ENCODE data around the gene MAFG.

Gene MAFG

DNA sequence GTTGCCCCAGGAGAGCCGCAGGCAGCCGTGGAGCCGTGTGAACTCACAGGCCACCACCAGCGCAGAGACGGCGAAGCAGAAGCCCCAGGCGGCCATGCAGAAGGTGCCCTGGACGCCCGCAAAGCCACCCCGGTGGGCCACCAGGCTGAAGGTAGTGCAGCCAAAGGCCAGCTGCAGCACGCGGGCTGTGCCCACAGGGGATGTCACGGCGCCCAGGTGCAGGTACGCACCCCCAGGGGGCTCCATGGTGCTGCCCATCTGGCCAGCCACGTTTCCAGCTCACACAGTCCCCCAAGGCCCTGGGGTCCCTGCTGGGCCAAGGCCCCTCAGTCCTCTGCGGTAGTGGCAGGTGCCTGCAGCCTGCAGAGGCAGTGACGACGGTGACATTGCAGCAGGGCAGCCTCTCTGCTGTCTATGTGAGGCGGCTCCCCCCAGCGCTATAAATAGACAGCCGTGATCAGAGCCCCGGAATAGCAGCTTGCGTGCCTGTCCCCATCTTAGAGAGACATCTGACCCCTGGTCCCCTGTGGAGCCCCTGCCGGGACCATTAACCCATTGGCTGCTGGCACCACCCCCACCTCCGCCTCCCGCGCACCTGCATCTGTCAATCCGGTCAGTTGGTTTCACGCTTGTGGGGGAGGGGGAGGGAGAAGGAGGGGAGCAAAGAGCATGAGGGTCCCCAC, 14.1 kb upstream of the MAFG start:
- no peak for TF ChIP-seq YY1 (IDR thresholded peaks at IDR 0.05; ENCODE audit: low read depth)
- no peak for TF ChIP-seq MAX (IDR thresholded peaks at IDR 0.05)
- TF ChIP-seq RAD21 (IDR thresholded peaks at IDR 0.05; ENCODE audit: low read depth), result no peak
- TF ChIP-seq EP300 (IDR thresholded peaks at IDR 0.05; ENCODE audit: borderline replicate concordance), result no peak
- no peak for TF ChIP-seq TEAD4 (IDR thresholded peaks at IDR 0.05)

DNA sequence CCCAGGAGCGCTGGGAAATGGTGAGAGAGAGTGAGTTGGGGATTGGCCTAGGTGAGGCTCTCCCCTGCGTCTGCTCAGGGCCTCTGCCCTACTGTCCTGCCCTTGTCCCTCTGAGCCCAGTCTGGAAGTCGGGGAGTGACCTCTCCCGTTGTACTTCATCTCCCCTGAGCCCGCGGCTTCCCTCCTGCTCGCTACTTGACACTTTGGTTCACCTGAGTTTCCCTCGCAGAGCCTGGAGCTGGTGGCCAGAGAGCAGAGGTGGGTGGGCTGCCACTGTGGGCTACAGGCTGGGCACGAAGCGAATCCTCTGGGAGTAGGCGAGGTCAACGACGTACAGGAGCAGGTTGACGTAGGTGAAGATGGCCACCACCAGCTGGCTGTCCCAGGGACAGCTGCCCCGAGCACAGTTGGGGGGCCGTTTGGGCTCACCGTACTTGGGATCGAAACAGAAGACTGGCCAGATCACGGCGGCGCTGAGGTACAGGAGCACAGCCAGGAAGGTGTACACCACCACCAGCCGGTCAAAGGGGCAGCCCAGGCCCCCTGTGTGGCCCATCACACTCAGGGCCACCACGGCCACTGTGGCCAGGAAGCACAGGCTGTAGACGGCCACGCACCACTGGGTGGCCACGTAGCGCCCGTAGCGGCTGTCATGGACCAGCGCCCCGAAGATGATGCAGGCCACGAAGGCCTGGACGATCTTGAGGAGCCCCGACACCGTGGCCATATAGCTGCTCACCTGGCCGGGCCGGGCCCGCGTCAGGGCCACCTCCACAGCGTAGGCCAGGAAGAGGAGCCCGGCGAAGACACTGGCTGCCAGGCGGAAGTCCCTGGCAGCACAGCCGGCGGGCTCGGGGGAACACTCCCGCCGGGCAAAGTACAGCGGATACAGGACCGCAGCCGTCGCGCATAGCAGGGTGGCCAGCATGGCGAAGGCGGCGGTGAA, 13.3 kb upstream of the MAFG start:
- TF ChIP-seq CREB1 (IDR thresholded peaks at IDR 0.05; ENCODE audit: low read depth) (no peak), CEBPB (IDR thresholded peaks at IDR 0.05) (no peak), TCF12 (IDR thresholded peaks at IDR 0.05; ENCODE audit: low read depth) (no peak), MAX (IDR thresholded peaks at IDR 0.05) (no peak), TAF1 (IDR thresholded peaks at IDR 0.05; ENCODE audit: low read depth) (no peak), REST (IDR thresholded peaks at IDR 0.05; ENCODE audit: low read depth) (no peak), ZBTB7A (IDR thresholded peaks at IDR 0.05; ENCODE audit: low read depth) (no peak), NFIC (IDR thresholded peaks at IDR 0.05) (no peak), EP300 (IDR thresholded peaks at IDR 0.05; ENCODE audit: borderline replicate concordance) (no peak), EGR1 (IDR thresholded peaks at IDR 0.05) (no peak), FOXM1 (IDR thresholded peaks at IDR 0.05; ENCODE audit: borderline replicate concordance, low read depth) (no peak)

DNA sequence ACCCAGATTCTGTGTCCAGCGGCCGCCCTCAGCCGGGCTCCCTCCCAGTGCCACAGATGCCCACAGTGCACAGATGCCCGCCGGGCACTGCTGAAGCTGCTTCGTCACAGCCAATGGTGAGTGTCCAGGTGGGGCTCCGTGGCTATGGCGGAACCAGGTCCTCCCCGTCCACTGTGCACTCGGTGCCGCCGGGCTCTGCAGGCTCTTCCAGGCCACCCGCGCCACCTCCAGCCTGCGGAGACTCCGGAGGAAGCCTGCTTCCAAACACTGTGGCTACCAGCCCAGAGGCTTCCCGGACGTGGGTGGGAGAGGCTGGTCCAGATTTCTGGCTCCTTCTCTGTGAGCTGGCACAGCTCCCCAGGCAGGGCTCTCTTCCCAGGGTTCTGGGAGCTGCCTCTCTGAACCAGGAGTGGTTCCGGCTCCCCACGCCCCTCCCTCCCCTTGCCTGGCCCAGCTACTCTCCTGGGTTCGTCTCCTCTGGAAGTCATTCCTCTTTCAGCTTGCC, 12.4 kb upstream of the MAFG start:
- no peak for TF ChIP-seq YY1 (IDR thresholded peaks at IDR 0.05; ENCODE audit: low read depth)
- TF ChIP-seq RAD21 (IDR thresholded peaks at IDR 0.05; ENCODE audit: low read depth), result no peak
- TF ChIP-seq, protein P1, sequence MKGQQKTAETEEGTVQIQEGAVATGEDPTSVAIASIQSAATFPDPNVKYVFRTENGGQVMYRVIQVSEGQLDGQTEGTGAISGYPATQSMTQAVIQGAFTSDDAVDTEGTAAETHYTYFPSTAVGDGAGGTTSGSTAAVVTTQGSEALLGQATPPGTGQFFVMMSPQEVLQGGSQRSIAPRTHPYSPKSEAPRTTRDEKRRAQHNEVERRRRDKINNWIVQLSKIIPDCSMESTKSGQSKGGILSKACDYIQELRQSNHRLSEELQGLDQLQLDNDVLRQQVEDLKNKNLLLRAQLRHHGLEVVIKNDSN (IDR thresholded peaks at IDR 0.05), result no peak
- no peak for TF ChIP-seq TAF1 (IDR thresholded peaks at IDR 0.05; ENCODE audit: low read depth)
- TF ChIP-seq CREB1 (IDR thresholded peaks at IDR 0.05; ENCODE audit: low read depth), result no peak
- TF ChIP-seq NFIC (IDR thresholded peaks at IDR 0.05), result no peak
- TF ChIP-seq EP300 (IDR thresholded peaks at IDR 0.05; ENCODE audit: borderline replicate concordance), result no peak
- no peak for TF ChIP-seq EGR1 (IDR thresholded peaks at IDR 0.05)

DNA sequence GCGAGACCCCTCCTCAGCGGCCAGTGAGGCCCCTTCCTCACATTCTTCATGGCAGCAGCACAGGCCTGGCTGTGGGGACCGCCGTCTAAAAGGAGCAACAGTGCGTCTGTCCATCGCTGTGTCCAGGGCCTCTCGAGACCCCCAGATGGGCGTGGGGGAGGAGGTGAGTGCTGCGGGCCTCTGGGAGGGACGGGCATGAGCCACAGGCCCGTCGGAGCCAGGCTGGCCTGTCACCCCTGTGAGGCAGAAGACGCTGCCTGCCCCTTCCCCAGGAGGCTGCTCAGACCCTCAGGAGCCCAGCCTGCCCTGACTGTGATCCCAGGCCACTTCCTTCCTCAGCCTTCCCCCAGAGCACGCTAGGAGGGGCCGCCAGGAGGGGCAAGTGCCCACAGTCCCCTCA, 11.7 kb upstream of the MAFG start:
- TF ChIP-seq EGR1 (IDR thresholded peaks at IDR 0.05), result no peak
- TF ChIP-seq ZBTB7A (IDR thresholded peaks at IDR 0.05; ENCODE audit: low read depth), result no peak
- no peak for TF ChIP-seq RAD21 (IDR thresholded peaks at IDR 0.05; ENCODE audit: low read depth)
- TF ChIP-seq YY1 (IDR thresholded peaks at IDR 0.05; ENCODE audit: low read depth), result no peak
- TF ChIP-seq MAX (IDR thresholded peaks at IDR 0.05), result no peak
- TF ChIP-seq REST (IDR thresholded peaks at IDR 0.05; ENCODE audit: low read depth), result no peak
- TF ChIP-seq EP300 (IDR thresholded peaks at IDR 0.05; ENCODE audit: borderline replicate concordance), result no peak
- no peak for TF ChIP-seq FOXM1 (IDR thresholded peaks at IDR 0.05; ENCODE audit: borderline replicate concordance, low read depth)
- no peak for TF ChIP-seq TCF12 (IDR thresholded peaks at IDR 0.05; ENCODE audit: low read depth)
- no peak for TF ChIP-seq CREB1 (IDR thresholded peaks at IDR 0.05; ENCODE audit: low read depth)
- no peak for TF ChIP-seq NFIC (IDR thresholded peaks at IDR 0.05)
- TF ChIP-seq TAF1 (IDR thresholded peaks at IDR 0.05; ENCODE audit: low read depth), result no peak
- TF ChIP-seq CEBPB (IDR thresholded peaks at IDR 0.05), result no peak
- TF ChIP-seq, protein P1 (IDR thresholded peaks at IDR 0.05), result no peak
- TF ChIP-seq TEAD4 (IDR thresholded peaks at IDR 0.05), result no peak

DNA sequence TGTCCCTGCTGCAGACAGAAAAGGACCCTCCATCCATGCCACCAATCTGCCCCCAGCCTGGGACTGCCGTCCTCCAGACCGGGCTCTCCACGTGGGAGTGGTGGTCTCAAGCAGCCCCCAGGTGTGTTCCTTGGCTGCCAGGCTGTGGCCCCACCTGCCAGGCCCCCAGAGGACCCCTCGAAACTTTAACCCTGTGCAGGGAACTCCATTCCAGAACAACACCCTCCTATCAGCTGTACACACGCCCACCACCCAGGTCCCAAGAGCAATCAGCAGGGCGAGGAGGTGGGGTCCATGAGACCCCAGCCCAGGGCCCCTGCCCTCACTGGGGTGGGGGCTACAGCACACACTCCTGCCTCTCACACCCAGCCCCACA, 8.2 kb upstream of the MAFG start:
- TF ChIP-seq YY1 (IDR thresholded peaks at IDR 0.05; ENCODE audit: low read depth), result no peak
- TF ChIP-seq FOXM1 (IDR thresholded peaks at IDR 0.05; ENCODE audit: borderline replicate concordance, low read depth), result no peak
- no peak for TF ChIP-seq ZBTB7A (IDR thresholded peaks at IDR 0.05; ENCODE audit: low read depth)
- no peak for TF ChIP-seq TCF12 (IDR thresholded peaks at IDR 0.05; ENCODE audit: low read depth)
- TF ChIP-seq MAX (IDR thresholded peaks at IDR 0.05), result no peak
- no peak for TF ChIP-seq EGR1 (IDR thresholded peaks at IDR 0.05)
- TF ChIP-seq CEBPB (IDR thresholded peaks at IDR 0.05), result no peak
- TF ChIP-seq CREB1 (IDR thresholded peaks at IDR 0.05; ENCODE audit: low read depth), result no peak
- no peak for TF ChIP-seq NFIC (IDR thresholded peaks at IDR 0.05)
- no peak for TF ChIP-seq RAD21 (IDR thresholded peaks at IDR 0.05; ENCODE audit: low read depth)
- no peak for TF ChIP-seq TEAD4 (IDR thresholded peaks at IDR 0.05)
- no peak for TF ChIP-seq EP300 (IDR thresholded peaks at IDR 0.05; ENCODE audit: borderline replicate concordance)
- TF ChIP-seq REST (IDR thresholded peaks at IDR 0.05; ENCODE audit: low read depth), result no peak
- TF ChIP-seq, protein P1 (IDR thresholded peaks at IDR 0.05), result no peak
- TF ChIP-seq TAF1 (IDR thresholded peaks at IDR 0.05; ENCODE audit: low read depth), result no peak

All from Ishikawa (cell line).